HAP-1 (cell line): ENCODE results near the gene SPTBN4.
"Not testable (repeated sequence)": the region's sequence is repeated elsewhere in the genome, so short reads cannot be mapped to it uniquely, and the experiment has no call there.

Experiments
- DNase-seq, 2 experiments: peaks; one replicate each; pipeline ENCODE4 v3.0.0-alpha.2; 2016 to 2020; ENCODE audit warnings: low spot score in 2 of 2
- H3K27me3 ChIP-seq: fragments of 250-450 bp; sonication (Bioruptor Pico); 2 replicates; pipeline ENCODE4 v1.5.1; 2020; ENCODE audit warnings: low read depth, mild to moderate bottlenecking, moderate library complexity
- H3K36me3 ChIP-seq: fragments of 250-450 bp; sonication (Bioruptor Pico); replicated peaks from 2 replicates; pipeline ENCODE4 v1.5.1; 2020; ENCODE audit warnings: mild to moderate bottlenecking
- H3K4me1 ChIP-seq: fragments of 250-450 bp; sonication (Bioruptor Pico); 2 replicates; pipeline ENCODE4 v1.5.1; 2020; ENCODE audit warnings: mild to moderate bottlenecking
- H3K4me3 ChIP-seq: fragments of 250-450 bp; sonication (Bioruptor Pico); 2 replicates; pipeline ENCODE4 v1.5.1; 2020; ENCODE audit warnings: mild to moderate bottlenecking, moderate library complexity
- H3K9me3 ChIP-seq: fragments of 250-450 bp; sonication (Bioruptor Pico); 2 replicates; pipeline ENCODE4 v1.5.1; 2020; ENCODE audit warnings: mild to moderate bottlenecking, moderate library complexity
- in situ Hi-C: fragments of 300-500 bp; cut with MboI; formaldehyde crosslinking; loops from 3 replicates; pipeline ENCODE4 v1.14.3; 2020; ENCODE audit warnings: low sequenced_read_pairs, inconsistent platforms, mixed read lengths

SPTBN4 gene

DNA sequence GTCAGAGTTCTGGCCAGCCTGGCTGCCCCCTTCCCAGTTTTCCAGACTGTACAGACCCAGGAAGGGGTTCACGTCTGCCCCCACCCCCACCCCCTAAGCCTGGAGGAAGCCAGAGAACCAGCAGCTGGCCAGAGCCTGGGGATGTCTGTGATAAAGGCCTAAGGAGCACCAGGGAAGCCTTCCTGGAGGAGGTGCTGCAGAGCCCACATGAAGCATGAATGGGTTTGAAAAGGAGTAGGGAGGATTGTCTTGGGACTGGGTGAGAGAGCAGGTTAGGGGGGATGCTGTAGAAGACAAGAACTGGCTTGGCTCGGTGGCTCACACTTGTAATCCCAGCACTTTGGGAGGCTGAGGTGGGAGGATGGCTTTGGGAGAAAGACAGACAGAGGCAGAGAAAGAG lies 115.7 kb downstream of the SPTBN4 start:
- Histone ChIP-seq H3K27me3 (no peaks in the 10 kb centered on the region), H3K4me1 (no peaks in the 10 kb centered on the region; the same call in 1 of the 2 replicates), H3K4me3 (no peak overlapping the region), H3K36me3 (peaks cover 43% of the 10 kb centered on the region), H3K9me3 (no peaks in the 10 kb centered on the region)
- in situ Hi-C loops = no loop called here
- DNase-seq = no peak

DNA sequence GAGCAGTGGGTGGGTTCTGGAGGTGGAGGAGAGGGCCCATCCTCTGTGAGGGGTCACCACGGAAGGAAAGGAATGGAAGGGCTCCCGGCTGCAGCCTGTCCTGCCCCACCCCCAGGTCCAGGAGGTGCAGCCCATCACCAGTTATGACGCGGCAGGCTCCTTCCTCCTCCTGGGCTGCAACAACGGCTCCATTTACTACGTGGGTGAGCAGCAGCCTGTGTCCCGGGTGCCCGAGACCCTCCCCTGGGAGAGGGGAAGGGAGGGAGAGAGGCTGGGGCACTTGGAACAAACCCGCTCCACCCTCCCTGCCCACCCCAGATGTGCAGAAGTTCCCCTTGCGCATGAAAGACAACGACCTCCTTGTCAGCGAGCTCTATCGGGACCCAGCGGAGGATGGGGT lies 116.5 kb downstream of the SPTBN4 start:
- H3K36me3 ChIP-seq = peaks cover 40% of the 10 kb centered on the region
- H3K4me3 ChIP-seq = no peak overlapping the region
- H3K27me3 ChIP-seq = no peaks in the 10 kb centered on the region
- H3K4me1 ChIP-seq = no peaks in the 10 kb centered on the region; the same call in 1 of the 2 replicates
- in situ Hi-C loops = no loop called here
- no peaks in the 10 kb centered on the region for H3K9me3 ChIP-seq
- no peak for DNase-seq

DNA sequence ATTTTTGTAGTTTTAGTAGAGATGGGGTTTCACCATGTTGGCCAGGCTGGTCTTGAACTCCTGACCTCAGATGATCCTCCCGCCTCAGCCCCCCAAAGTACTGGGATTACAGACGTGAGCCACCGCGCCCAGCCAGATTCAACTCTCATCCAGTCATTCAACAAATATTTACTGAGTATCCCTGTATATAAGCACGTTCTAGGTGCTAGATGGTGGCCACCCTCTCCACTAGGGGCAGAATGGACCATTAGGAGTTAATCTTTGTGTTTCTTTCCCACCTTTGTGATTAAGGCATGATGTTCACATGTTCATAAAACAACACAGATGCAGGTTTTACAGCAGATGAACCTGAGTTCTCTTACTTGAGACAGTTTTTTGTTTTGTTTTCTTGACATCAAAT lies 117.2 kb downstream of the SPTBN4 start:
- no peak overlapping the region for H3K4me3 ChIP-seq
- H3K4me1 ChIP-seq = no peaks in the 10 kb centered on the region; the same call in 1 of the 2 replicates
- H3K27me3 ChIP-seq = no peaks in the 10 kb centered on the region
- DNase-seq = no peak
- H3K9me3 ChIP-seq = no peaks in the 10 kb centered on the region
- in situ Hi-C loops = no loop called here
- peaks cover 37% of the 10 kb centered on the region for H3K36me3 ChIP-seq

DNA sequence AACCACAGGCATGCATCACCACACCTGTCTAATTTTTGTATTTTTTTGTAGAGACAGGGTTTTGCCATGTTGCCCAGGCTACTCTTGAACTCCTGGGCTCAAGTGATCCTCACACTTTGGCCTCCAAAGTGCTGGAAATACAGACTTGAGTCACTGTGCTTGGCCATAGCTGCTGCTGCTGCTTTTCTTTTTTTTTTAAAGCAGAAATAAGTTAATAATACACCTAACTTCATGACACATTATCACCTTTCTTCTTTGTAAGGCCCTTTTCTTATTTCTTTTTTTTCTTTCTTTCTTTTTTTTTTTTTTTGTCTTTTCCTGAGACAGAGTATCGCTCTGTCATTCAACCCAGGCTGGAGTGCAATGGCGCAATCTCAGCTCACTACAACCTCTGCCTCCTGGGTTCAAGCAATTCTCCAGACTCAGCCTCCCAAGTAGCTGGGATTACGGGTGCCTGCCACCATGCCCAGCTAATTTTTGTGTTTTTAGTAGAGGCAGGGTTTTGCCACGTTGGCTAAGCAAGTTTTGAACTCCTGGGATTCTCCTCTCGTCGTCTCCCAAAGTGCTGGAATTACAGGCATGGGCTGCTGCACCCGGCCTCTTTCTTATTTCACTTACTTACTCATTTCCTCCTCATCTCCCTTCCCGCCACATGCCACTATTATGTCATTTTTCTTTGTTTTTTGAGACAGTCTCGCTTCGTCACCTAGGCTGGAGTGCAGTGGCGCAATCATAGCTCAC lies 118.6 kb downstream of the SPTBN4 start:
- peaks cover 33% of the 10 kb centered on the region for H3K36me3 ChIP-seq
- no peak for DNase-seq
- H3K4me3 ChIP-seq = no peak overlapping the region
- no peaks in the 10 kb centered on the region for H3K9me3 ChIP-seq
- no peaks in the 10 kb centered on the region for H3K27me3 ChIP-seq
- in situ Hi-C loops = no loop called here
- H3K4me1 ChIP-seq = no peaks in the 10 kb centered on the region; the same call in 1 of the 2 replicates

DNA sequence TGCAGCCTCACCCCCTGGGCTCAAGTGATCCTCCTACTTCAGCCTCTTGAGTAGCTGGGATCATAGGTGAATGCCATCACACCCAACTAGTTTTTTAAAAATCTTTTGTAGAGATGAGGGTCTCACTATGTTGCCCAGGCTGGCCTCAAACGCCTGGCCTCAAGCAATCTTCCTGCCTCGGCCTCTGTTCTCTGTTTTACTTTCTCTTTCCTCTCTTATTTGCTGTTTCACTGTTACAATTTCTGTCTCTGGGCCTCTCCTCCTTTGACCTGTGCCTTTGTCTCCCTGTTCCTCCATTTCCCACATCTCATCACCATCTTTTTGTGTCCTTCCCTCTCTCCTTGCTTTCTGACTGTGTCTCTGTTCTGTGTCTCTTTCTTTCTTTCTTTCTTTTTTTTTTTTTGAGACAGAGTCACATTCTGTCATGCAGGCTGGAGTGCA lies 119.2 kb downstream of the SPTBN4 start:
- no peaks in the 10 kb centered on the region for H3K27me3 ChIP-seq
- H3K4me1 ChIP-seq = no peaks in the 10 kb centered on the region; the same call in 1 of the 2 replicates
- H3K36me3 ChIP-seq = peaks cover 27% of the 10 kb centered on the region
- DNase-seq = no peak
- H3K4me3 ChIP-seq = no peak overlapping the region
- H3K9me3 ChIP-seq = no peaks in the 10 kb centered on the region
- in situ Hi-C loops = no loop called here

DNA sequence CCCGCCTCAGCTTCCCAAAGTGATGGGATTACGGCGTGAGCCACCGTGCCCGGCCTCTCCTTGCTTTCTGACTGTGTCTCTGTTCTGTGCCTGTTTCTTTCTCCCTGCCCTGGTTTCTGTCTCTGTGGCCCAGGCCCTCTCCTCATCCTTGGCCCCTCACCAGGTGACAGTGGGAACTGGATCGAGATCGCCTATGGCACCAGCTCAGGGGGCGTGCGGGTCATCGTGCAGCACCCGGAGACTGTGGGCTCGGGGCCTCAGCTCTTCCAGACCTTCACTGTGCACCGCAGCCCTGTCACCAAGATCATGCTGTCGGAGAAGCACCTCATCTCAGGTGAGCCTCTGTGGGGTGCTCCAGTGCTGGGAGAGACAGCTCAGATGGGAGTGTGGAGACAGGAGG lies 119.8 kb downstream of the SPTBN4 start:
- DNase-seq = no peak
- Histone ChIP-seq H3K4me3 (no peak overlapping the region), H3K9me3 (no peaks in the 10 kb centered on the region), H3K4me1 (no peaks in the 10 kb centered on the region; the same call in 1 of the 2 replicates), H3K27me3 (no peaks in the 10 kb centered on the region), H3K36me3 (peaks cover 25% of the 10 kb centered on the region)
- in situ Hi-C loops = no loop called here

DNA sequence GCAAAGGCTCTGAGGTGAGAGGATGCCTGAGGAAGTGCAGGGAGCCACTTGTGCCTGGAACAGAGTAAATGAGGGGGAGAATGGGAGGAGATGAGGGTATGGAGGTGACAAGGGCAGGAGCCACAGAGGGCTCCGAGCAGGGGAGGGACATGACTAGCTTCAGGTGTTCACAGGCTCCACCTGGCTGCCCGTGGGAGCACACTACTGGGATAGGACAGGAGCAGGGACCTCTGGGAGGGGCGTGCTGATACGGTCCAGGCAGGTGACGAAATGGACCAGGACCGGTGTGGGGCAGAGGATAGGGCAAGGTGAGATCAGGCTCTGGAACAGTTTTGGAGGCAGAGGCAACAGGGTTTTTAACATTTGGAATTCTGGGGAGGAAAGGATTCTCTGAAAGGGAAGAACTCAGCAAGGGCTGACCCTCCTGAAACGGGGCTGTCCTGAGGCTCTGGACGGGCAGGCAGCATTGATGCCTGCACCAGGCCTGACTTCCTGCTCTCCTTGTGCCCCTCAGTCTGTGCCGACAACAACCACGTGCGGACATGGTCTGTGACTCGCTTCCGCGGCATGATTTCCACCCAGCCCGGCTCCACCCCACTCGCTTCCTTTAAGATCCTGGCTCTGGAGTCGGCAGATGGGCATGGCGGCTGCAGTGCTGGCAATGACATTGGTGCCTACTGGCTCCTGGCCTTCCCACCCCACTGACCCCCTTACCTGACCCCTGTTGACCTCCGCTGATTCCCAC lies 121.5 kb downstream of the SPTBN4 start:
- in situ Hi-C loops = no loop called here
- H3K4me1 ChIP-seq = no peaks in the 10 kb centered on the region; the same call in 1 of the 2 replicates
- no peaks in the 10 kb centered on the region for H3K9me3 ChIP-seq
- DNase-seq = no peak
- H3K36me3 ChIP-seq = peaks cover 18% of the 10 kb centered on the region
- no peaks in the 10 kb centered on the region for H3K27me3 ChIP-seq
- H3K4me3 ChIP-seq = no peak overlapping the region

DNA sequence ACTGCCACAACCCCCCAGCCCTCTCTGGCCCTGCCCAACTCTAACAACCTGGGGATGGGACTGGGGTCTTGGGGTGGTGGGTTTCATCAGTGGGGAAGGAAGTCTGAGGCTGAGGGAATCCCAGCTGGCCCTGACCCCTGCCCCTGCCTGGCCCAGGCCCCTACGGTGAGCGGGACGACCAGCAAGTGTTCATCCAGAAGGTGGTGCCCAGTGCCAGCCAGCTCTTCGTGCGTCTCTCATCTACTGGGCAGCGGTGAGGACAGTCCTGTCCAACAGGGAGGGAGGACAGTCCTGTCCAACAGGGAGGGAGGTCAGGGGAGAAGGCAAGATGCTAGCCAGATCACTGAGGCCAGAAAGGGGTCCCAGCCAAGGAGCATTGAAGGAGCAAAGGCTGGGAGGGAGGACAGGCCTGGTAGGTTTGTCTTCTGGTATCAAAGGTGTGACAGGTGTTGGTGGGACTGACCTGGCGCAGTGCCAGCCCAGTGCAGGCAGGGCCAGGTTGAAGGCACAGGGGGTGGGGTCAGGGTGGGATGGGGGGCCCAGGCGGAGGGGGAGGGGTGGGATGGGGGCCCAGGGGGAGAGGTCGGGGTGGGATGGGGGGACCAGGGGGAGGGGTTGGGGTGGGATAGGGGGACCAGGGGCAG lies 122.2 kb downstream of the SPTBN4 start:
- Histone ChIP-seq H3K4me1 (no peaks in the 10 kb centered on the region; the same call in 1 of the 2 replicates), H3K27me3 (no peaks in the 10 kb centered on the region), H3K9me3 (no peaks in the 10 kb centered on the region), H3K4me3 (no peak overlapping the region), H3K36me3 (peaks cover 17% of the 10 kb centered on the region)
- in situ Hi-C loops = no loop called here
- DNase-seq = no peak

DNA sequence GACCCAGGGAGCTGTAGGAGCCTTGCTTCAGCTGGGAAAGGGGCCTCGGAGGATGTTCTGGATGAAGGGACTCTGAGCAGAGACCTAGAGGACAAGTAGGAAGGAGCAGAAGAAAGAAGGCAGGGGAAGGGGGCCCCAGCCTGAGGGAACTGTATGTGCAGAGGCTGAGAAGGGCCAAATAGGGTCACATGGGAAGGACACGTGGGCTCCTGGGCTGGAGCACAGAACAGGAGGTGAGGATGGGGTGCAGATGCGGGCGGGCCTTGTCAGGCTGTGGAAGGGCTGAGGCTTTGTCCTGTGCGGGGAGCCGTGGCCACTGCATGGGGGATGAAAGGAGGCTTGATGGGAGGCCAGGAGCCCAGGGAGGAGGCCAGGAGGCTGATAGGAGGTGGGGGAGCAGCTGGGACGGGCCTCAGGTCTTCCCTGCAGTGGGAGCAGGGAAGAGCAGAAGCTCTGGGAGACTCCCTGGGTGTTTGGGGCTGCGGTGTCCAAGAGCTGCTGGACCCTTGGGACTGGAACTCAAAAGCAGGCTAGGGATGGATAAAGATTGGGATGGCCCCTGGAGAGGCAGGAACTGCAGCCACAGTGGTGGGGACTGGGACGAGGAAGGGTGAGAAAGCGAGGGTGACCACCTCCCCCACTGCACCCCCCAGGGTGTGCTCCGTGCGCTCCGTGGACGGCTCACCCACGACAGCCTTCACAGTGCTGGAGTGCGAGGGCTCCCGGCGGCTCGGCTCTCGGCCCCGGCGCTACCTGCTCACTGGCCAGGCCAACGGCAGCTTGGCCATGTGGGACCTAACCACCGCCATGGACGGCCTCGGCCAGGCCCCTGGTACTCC lies 123.0 kb downstream of the SPTBN4 start:
- in situ Hi-C loops = no loop called here
- DNase-seq = no peak
- H3K36me3 ChIP-seq = peaks cover 11% of the 10 kb centered on the region

DNA sequence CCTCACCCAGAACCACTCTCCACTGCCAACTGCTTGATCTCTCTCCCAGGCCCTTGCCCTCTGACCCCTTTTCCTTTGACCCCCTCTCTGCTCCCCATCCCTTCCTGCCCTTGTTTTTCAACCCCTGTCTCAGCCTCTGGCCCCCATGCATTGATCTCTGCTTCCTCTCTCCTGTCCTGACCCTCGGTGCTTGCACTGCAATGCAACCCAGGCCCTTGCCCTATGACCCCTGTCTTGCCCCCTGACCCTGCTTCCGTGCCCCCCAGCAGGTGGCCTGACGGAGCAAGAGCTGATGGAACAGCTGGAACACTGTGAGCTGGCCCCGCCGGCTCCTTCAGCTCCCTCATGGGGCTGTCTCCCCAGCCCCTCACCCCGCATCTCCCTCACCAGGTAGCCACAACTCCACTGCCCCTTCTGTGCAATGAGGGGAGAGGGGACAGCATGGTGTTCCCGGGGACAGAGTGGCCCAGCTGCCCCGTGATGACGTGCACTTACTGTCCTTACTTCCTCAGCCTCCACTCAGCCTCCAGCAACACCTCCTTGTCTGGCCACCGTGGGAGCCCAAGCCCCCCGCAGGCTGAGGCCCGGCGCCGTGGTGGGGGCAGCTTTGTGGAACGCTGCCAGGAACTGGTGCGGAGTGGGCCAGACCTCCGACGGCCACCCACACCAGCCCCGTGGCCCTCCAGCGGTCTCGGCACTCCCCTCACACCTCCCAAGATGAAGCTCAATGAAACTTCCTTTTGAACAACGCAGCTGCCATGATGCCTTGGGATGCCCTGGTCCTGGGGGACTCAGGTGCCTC lies 123.9 kb downstream of the SPTBN4 start:
- in situ Hi-C loops = no loop called here
- DNase-seq = no peak
- Histone ChIP-seq H3K36me3 (peaks cover 11% of the 10 kb centered on the region), H3K27me3 (no peaks in the 10 kb centered on the region), H3K9me3 (no peaks in the 10 kb centered on the region), H3K4me3 (no peak overlapping the region), H3K4me1 (no peaks in the 10 kb centered on the region)

More for the DNA sequence above, 123.0 kb downstream of the SPTBN4 start:
- Histone ChIP-seq H3K9me3 (no peaks in the 10 kb centered on the region), H3K27me3 (no peaks in the 10 kb centered on the region), H3K4me1 (no peaks in the 10 kb centered on the region), H3K4me3 (no peak overlapping the region)

DNA sequence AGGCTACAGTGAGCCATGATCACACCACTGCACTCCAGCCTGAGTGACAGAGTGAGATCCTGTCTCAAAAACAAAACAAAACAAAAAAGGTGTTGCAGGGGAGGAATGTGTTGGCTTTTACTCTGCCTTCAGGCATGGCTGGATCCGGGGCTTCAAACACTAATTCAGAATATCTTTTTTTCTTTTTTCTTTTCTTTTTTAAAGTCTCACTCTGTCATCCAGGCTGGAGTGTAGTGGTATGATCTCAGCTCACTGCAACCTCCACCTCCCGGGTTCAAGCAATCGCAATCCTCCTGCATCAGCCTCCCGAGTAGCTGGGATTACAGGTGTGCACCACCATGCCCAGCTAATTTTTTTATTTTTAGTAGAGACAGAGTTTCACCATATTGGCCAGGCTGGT lies 124.9 kb downstream of the SPTBN4 start:
- H3K9me3 ChIP-seq, DNase-seq, H3K4me3 ChIP-seq, H3K4me1 ChIP-seq, H3K36me3 ChIP-seq, H3K27me3 ChIP-seq, in situ Hi-C loops: not testable (repeated sequence)

DNA sequence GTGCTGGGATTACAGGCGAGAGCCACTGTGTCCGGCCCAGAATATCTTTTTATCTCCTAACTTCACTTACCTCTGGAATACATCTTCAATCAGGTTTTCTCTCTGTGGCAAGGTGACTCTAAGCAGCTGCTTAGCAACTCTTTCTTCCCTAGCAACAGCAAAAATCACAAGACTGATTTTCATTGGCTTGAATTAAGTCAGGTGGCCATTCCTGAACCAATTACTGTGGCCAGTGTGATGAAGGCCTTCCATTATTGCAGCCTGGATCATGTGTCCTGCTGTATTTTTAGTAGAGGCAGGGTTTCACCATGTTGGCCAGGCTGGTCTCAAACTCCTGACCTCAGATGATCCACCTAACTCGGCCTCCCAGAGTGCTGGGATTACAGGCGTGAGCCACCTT lies 125.4 kb downstream of the SPTBN4 start:
- Histone ChIP-seq H3K4me1 (peaks cover 5% of the 10 kb centered on the region), H3K4me3 (no peak overlapping the region), H3K27me3 (no peaks in the 10 kb centered on the region), H3K36me3 (peaks cover 4% of the 10 kb centered on the region), H3K9me3 (no peaks in the 10 kb centered on the region)
- no peak for DNase-seq
- in situ Hi-C loops = no loop called here

DNA sequence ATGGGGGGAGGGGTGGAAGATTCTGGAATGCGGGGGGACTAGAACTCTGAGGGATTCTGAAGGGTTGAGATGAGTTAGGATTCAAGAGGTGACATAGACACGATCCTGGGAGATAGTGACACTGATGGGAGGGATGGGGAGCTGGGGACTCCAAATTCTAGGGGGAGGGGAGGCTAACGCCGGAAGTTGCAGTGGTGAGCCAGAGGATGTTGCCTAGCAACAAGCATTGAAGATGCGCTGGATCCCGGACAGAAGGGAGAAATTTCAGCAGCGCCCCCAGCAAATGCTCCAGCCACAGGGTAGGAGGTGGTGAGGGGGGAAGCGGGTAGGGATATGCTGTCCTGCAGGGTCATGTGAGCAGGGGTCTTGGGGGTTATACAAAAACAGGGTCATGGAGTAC lies 127.5 kb downstream of the SPTBN4 start:
- Histone ChIP-seq H3K9me3 (no peaks in the 10 kb centered on the region), H3K27me3 (no peaks in the 10 kb centered on the region), H3K36me3 (no peaks in the 10 kb centered on the region), H3K4me1 (peaks cover 13% of the 10 kb centered on the region), H3K4me3 (no peak overlapping the region)
- no peak for DNase-seq
- in situ Hi-C loops = no loop called here
